ENCODE data around the gene SEC14L5.

GRCh38 chr16:5015351-5015750 is 57.2 kb downstream of the SEC14L5 start:
- TF ChIP-seq CTCF (IDR thresholded peaks at IDR 0.05 in 2 of 3, conservative IDR thresholded peaks at IDR 0.05 in 1 of 3; ENCODE audit: borderline replicate concordance in 1 of 3, insufficient read depth in 1 of 3, low read depth in 2 of 3, low read length in 2 of 3) (no peak), RAD21 (IDR thresholded peaks at IDR 0.05; ENCODE audit: low read depth) (no peak), POLR2A (IDR thresholded peaks at IDR 0.05; ENCODE audit: borderline replicate concordance, extremely low read depth, insufficient read depth, insufficient read length) (no peak), YY1 (IDR thresholded peaks at IDR 0.05; ENCODE audit: extremely low read depth, insufficient replicate concordance, low read depth, low read length) (no peak), EZH2 (IDR thresholded peaks at IDR 0.05) (no peak), CBX3 (IDR thresholded peaks at IDR 0.05; ENCODE audit: low read depth) (no peak), ZNF274 (IDR thresholded peaks at IDR 0.05; ENCODE audit: low read depth, low read length) (no peak), POLR2AphosphoS5 (IDR thresholded peaks at IDR 0.05; ENCODE audit: low read depth, low read length) (no peak), ZBTB33 (IDR thresholded peaks at IDR 0.05; ENCODE audit: extremely low read depth, insufficient replicate concordance, low read length) (no peak), EGR1 (IDR thresholded peaks at IDR 0.05; ENCODE audit: low read depth) (no peak), TCF7L2 (IDR thresholded peaks at IDR 0.05; ENCODE audit: borderline replicate concordance, extremely low read depth, insufficient read depth, insufficient read length) (no peak), MAX (IDR thresholded peaks at IDR 0.05) (no peak), ELF1 (IDR thresholded peaks at IDR 0.05; ENCODE audit: borderline replicate concordance, low read depth) (no peak), CEBPB (IDR thresholded peaks at IDR 0.05; ENCODE audit: low read depth) (no peak)
